ENCODE measurements around the gene MYO18B. TPM values are rescaled to one million over a fixed set of nuclear protein-coding genes. Genes with fewer than 3 reads are reported as not detected.
A peak's percentile ranks its signal among the peaks of the same experiment; 100 is the strongest.

MYO18B gene
- total RNA-seq, 8 experiments from 2014 or later: 0.09 to 0.91 (median 0.32) TPM

DNA sequence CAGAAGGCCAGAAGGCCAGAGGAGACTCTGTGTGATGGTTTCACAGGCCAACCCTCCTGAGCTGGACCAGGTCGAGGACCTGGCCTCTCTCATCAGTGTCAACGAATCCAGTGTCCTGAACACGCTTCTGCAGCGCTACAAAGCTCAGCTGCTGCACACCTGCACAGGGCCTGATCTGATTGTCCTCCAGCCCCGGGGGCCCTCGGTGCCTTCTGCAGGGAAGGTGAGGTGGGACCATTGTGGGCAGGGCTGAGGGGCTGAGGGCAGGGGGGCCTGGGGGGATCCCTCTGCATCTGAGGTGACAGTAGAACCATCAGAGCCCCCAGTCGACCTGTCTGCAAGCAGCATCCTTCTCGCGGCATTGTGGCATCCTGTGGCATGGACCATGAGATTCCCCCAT, 30.3 kb downstream of the MYO18B start:
- Histone ChIP-seq H3K4me3 (no peak overlapping the region), H3K4me1 (replicated peaks in 1 of 2) (peaks cover 9 to 10% of the 10 kb centered on the region in 2 donors), H3K27ac (no peak overlapping the region)
- no peak for ATAC-seq (replicated peaks in 6 of 8)
- in situ Hi-C loops (cut with MboI; ENCODE audit: low pct_unique_long_range_greater_than_20kb in 2 of 9, low sequenced_read_pairs in 9 of 9, unreplicated experiment in 9 of 9): loop anchor here in 5 of 9 experiments (10.0 to 25.0 kb wide), 5 partner anchors 307 to 565 kb away; partner anchors contain the start of gene CRYBB2 (in 2 of the 5)
- WGBS, 10 experiments: 0 to 80% methylated on average over 1 of the region's 9 CpGs; no CpG with 5 or more reads in 8 of the 10 experiments

GRCh38 chr22:25774575-25775026, 32.6 kb downstream of the MYO18B start:
- H3K4me1 ChIP-seq (replicated peaks in 1 of 2): peaks cover 9 to 10% of the 10 kb centered on the region in 2 donors
- in situ Hi-C loops (cut with MboI; ENCODE audit: low pct_unique_long_range_greater_than_20kb in 2 of 9, low sequenced_read_pairs in 9 of 9, unreplicated experiment in 9 of 9): loop anchor here in 8 of 9 experiments (10.0 to 25.0 kb wide), 5 partner anchors 310 to 563 kb away; partner anchors contain the start of gene CRYBB2 (in 2 of the 8)
- H3K27ac ChIP-seq: no peak overlapping the region
- WGBS, 10 experiments: 10 to 96% (median 40%) methylated on average over 1 to 4 of the region's 12 CpGs; no CpG with 5 or more reads in 5 of the 10 experiments
- H3K4me3 ChIP-seq: no peak overlapping the region
- peak; percentile 20 to 67 (median 60) for ATAC-seq (replicated peaks in 6 of 8)

- in situ Hi-C loops (cut with MboI; ENCODE audit: low pct_unique_long_range_greater_than_20kb in 2 of 9, low sequenced_read_pairs in 9 of 9, unreplicated experiment in 9 of 9): loop anchor here in 6 of 9 experiments (10.0 to 25.0 kb wide), 3 partner anchors 311 to 562 kb away; no protein-coding TSS in a partner anchor
- 0 to 41% (median 14%) methylated on average over 2 to 7 of the region's 8 CpGs; no CpG with 5 or more reads in 1 of the 10 experiments for WGBS, 10 experiments
- no peak overlapping the region for H3K27ac ChIP-seq
- peak in 7 of 8 experiments; percentile 47 to 94 (median 93) for ATAC-seq (replicated peaks in 6 of 8)
- no peak overlapping the region for H3K4me3 ChIP-seq
- peaks cover 9 to 10% of the 10 kb centered on the region in 2 donors for H3K4me1 ChIP-seq (replicated peaks in 1 of 2)
These were observed 33.5 kb downstream of the MYO18B start for GRCh38 chr22:25775531-25775930.

GRCh38 chr22:25777411-25777810, 35.4 kb downstream of the MYO18B start:
- Histone ChIP-seq H3K4me1 (replicated peaks in 1 of 2) (peaks cover 9 to 10% of the 10 kb centered on the region in 2 donors), H3K4me3 (no peak overlapping the region), H3K27ac (no peak overlapping the region)
- in situ Hi-C loops (cut with MboI; ENCODE audit: low pct_unique_long_range_greater_than_20kb in 2 of 9, low sequenced_read_pairs in 9 of 9, unreplicated experiment in 9 of 9): loop anchor here in 6 of 9 experiments (10.0 to 25.0 kb wide), 3 partner anchors 313 to 560 kb away; no protein-coding TSS in a partner anchor
- 50 to 61% (median 60%) methylated on average over 1 to 4 of the region's 9 CpGs; no CpG with 5 or more reads in 7 of the 10 experiments for WGBS, 10 experiments
- no peak for ATAC-seq (replicated peaks in 6 of 8)

DNA sequence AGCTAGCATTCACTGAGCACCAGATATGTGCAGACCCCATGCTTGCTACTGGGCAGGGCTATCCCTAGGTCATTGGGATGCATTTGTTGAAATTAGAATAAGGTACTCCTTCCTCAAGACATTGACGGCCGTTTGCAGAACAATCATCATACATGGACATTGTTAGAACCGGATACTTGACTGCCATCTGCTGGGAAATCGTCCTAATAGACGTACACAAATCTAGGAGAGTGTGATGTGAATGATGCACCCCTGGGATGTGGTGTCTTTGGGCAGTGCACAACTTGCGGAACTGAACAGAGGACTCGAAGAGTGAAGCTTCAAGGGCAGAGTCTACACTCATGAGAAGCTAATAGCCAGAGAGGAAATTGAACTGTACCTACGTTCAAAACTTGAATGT, 35.9 kb downstream of the MYO18B start:
- ATAC-seq (replicated peaks in 6 of 8): peak in 3 of 8 experiments; percentile 73 to 81 (median 77)
- WGBS, 10 experiments: 4 to 89% (median 38%) methylated on average over 1 to 8 of the region's 8 CpGs; no CpG with 5 or more reads in 3 of the 10 experiments
- Histone ChIP-seq H3K4me1 (replicated peaks in 1 of 2) (peaks cover 9 to 10% of the 10 kb centered on the region in 2 donors), H3K4me3 (no peak overlapping the region), H3K27ac (no peak overlapping the region)
- in situ Hi-C loops (cut with MboI; ENCODE audit: low pct_unique_long_range_greater_than_20kb in 2 of 9, low sequenced_read_pairs in 9 of 9, unreplicated experiment in 9 of 9): loop anchor here in 6 of 9 experiments (10.0 to 25.0 kb wide), 3 partner anchors 313 to 559 kb away; no protein-coding TSS in a partner anchor

GRCh38 chr22:25779426-25779825, 37.4 kb downstream of the MYO18B start:
- Histone ChIP-seq H3K4me3 (no peak overlapping the region), H3K4me1 (replicated peaks in 1 of 2) (peaks cover 9 to 10% of the 10 kb centered on the region in 2 donors), H3K27ac (no peak overlapping the region)
- no peak for ATAC-seq (replicated peaks in 6 of 8)
- in situ Hi-C loops (cut with MboI; ENCODE audit: low pct_unique_long_range_greater_than_20kb in 2 of 9, low sequenced_read_pairs in 9 of 9, unreplicated experiment in 9 of 9): loop anchor here in 6 of 9 experiments (10.0 to 25.0 kb wide), 3 partner anchors 315 to 558 kb away; no protein-coding TSS in a partner anchor
- 57 to 100% (median 94%) methylated on average over 1 to 2 of the region's 2 CpGs; no CpG with 5 or more reads in 5 of the 10 experiments for WGBS, 10 experiments

GRCh38 chr22:25779890-25780289, 37.9 kb downstream of the MYO18B start:
- no peak for ATAC-seq (replicated peaks in 6 of 8)
- 0 to 84% (median 0%) methylated on average over 1 to 5 of the region's 13 CpGs; no CpG with 5 or more reads in 7 of the 10 experiments for WGBS, 10 experiments
- Histone ChIP-seq H3K4me1 (replicated peaks in 1 of 2) (peaks cover 9 to 10% of the 10 kb centered on the region in 2 donors), H3K27ac (no peak overlapping the region), H3K4me3 (no peak overlapping the region)
- in situ Hi-C loops (cut with MboI; ENCODE audit: low pct_unique_long_range_greater_than_20kb in 2 of 9, low sequenced_read_pairs in 9 of 9, unreplicated experiment in 9 of 9): loop anchor here in 6 of 9 experiments (10.0 to 25.0 kb wide), 3 partner anchors 315 to 557 kb away; no protein-coding TSS in a partner anchor

DNA sequence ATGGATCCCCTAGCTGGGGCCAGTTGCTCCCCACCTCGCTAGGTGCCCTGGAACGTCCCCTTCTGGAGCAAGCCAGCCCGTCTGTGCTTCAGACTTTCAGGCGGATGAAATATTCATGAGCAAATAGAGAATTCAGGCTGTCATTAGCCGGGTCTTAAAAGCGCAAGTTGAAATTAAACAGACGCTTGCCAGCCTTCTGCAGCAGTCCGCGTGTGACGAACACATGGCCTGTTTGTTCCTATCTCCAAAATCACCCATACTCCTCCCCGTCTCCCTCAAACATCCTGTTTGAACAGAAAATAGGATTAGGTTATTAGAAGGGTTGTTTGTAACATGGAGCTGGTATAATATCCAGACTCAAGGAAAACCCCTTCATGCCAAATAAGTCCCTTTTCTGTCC, 38.7 kb downstream of the MYO18B start:
- ATAC-seq (replicated peaks in 6 of 8): peak in 1 of 8 experiments; percentile 42
- H3K4me1 ChIP-seq (replicated peaks in 1 of 2): peaks cover 4% of the 10 kb centered on the region in 2 donors
- WGBS, 10 experiments: 7 to 77% (median 57%) methylated on average over 4 to 11 of the region's 11 CpGs; no CpG with 5 or more reads in 1 of the 10 experiments
- in situ Hi-C loops (cut with MboI; ENCODE audit: low pct_unique_long_range_greater_than_20kb in 2 of 9, low sequenced_read_pairs in 9 of 9, unreplicated experiment in 9 of 9): loop anchor here in 4 of 9 experiments (25.0 kb wide), 1 partner anchor 557 kb away; no protein-coding TSS in a partner anchor
- no peak overlapping the region for H3K4me3 ChIP-seq
- H3K27ac ChIP-seq: no peak overlapping the region

DNA sequence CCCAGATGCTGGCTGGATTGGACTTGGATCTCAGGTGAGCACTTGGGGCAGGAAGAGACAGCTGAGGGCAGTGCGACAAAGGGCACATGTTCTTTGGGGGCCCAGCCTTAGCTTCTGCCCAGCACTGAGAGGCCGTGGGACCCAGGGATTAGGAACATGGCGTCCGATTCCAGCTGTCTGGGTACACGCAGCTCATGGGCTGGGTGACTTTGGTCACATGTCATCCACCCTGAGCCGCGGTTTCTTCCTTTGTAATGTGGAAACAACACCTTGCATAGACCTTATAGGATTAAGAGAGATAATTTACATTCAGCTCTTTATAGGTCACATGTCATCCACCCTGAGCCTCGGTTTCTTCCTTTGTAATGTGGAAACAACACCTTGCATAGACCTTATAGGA, 39.8 kb downstream of the MYO18B start:
- no peak for ATAC-seq (replicated peaks in 6 of 8)
- H3K4me1 ChIP-seq (replicated peaks in 1 of 2): no peaks in the 10 kb centered on the region
- in situ Hi-C loops (cut with MboI; ENCODE audit: low pct_unique_long_range_greater_than_20kb in 2 of 9, low sequenced_read_pairs in 9 of 9, unreplicated experiment in 9 of 9): loop anchor here in 4 of 9 experiments (25.0 kb wide), 1 partner anchor 556 kb away; no protein-coding TSS in a partner anchor
- no peak overlapping the region for H3K27ac ChIP-seq
- no peak overlapping the region for H3K4me3 ChIP-seq
- 0 to 100% (median 71%) methylated on average over 1 to 7 of the region's 8 CpGs; no CpG with 5 or more reads in 2 of the 10 experiments for WGBS, 10 experiments

DNA sequence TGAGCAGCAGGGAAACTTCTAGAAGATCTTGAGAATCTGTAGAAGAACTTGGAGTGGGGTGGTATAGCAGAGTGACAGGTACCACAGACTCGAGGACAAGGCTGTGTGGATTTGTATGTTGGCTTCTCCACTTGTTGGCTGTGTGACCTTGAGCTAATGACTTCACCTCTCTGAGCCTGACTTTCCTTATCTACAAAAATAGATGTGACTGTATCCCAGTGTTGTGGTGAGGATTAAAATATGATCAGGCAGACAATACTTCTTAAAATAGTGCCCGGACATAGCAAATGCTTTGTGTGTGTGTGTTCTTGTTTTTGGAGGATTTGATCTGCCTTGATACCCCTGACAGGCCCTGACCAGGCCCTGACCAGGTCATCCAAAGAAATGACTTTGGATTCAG, 40.8 kb downstream of the MYO18B start:
- ATAC-seq (replicated peaks in 6 of 8): no peak
- Histone ChIP-seq H3K27ac (no peak overlapping the region), H3K4me3 (no peak overlapping the region), H3K4me1 (replicated peaks in 1 of 2) (no peaks in the 10 kb centered on the region)
- 0 to 100% (median 50%) methylated on average over 1 to 2 of the region's 2 CpGs; no CpG with 5 or more reads in 4 of the 10 experiments for WGBS, 10 experiments
- in situ Hi-C loops (cut with MboI; ENCODE audit: low pct_unique_long_range_greater_than_20kb in 2 of 9, low sequenced_read_pairs in 9 of 9, unreplicated experiment in 9 of 9): loop anchor here in 4 of 9 experiments (25.0 kb wide), 1 partner anchor 554 kb away; no protein-coding TSS in a partner anchor

DNA sequence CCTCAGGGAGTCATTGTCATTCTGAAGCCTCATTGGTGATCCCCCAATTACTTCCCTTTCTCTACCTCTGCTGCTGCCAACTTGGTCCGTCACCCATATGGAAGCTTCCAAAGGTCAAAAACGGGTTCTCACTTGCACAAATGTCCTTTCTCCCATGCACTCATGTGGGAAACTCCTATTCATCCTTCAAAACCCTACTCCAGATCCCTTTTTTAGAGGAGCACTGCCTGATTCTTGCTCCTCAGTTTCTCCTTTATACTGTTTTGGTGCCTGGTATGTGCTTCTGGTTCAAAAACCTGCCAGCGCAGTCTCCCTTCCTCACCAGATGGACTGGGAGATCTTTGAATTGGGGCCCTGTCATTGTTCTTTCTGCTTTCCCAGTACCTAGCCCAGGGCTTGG, 41.9 kb downstream of the MYO18B start:
- Histone ChIP-seq H3K4me1 (replicated peaks in 1 of 2) (no peaks in the 10 kb centered on the region), H3K4me3 (no peak overlapping the region), H3K27ac (no peak overlapping the region)
- in situ Hi-C loops (cut with MboI; ENCODE audit: low pct_unique_long_range_greater_than_20kb in 2 of 9, low sequenced_read_pairs in 9 of 9, unreplicated experiment in 9 of 9): loop anchor here in 4 of 9 experiments (25.0 kb wide), 1 partner anchor 553 kb away; no protein-coding TSS in a partner anchor
- no peak for ATAC-seq (replicated peaks in 6 of 8)
- 40 to 100% (median 64%) methylated on average over 1 to 3 of the region's 3 CpGs; no CpG with 5 or more reads in 2 of the 10 experiments for WGBS, 10 experiments

DNA sequence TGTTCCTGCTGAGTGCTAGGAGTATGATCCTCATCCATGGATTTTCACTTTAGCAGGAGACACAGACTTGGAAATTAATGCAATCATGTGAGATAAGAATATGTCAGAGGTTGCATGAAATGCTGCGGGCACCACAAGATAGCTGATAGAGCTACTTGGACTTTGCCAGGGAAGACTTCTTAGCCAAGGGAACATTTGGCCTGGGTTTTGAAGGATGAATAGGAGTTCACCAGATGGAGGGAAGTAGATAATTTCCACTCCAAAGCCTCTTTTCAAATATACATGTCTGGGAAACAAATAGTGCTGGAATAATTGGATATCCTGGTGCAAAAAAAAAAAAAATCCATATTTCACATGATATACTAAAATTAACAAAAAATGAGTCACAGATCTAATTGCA, 44.2 kb downstream of the MYO18B start:
- no peak overlapping the region for H3K27ac ChIP-seq
- no peak overlapping the region for H3K4me3 ChIP-seq
- no peak for ATAC-seq (replicated peaks in 6 of 8)
- H3K4me1 ChIP-seq (replicated peaks in 1 of 2): no peaks in the 10 kb centered on the region
- WGBS, 10 experiments: 57 to 100% (median 94%) methylated on average over 1 of the region's 1 CpG; no CpG with 5 or more reads in 2 of the 10 experiments
- in situ Hi-C loops (cut with MboI; ENCODE audit: low pct_unique_long_range_greater_than_20kb in 2 of 9, low sequenced_read_pairs in 9 of 9, unreplicated experiment in 9 of 9): loop anchor here in 4 of 9 experiments (25.0 kb wide), 1 partner anchor 551 kb away; no protein-coding TSS in a partner anchor

DNA sequence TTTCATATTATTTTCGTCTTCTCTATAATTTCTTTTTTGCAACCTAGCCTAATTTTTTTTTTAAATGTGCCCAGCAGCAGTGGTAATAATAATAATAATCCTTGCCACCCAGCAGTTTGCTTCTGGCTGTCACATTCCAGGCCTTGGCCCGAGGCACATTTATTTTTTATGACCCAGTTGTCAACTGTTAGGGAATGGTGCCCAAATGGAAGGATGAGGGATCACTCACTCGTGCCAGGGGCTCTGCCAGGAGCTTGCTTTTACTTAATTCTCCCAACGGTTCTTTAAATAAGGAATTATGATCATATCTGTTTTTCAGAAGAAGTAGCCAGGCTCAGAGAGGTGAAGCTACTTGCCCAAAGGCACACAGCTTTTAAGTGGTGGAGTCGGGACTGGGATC, 49.6 kb downstream of the MYO18B start:
- ATAC-seq (replicated peaks in 6 of 8): no peak
- Histone ChIP-seq H3K4me1 (replicated peaks in 1 of 2) (peaks cover 6% of the 10 kb centered on the region in 2 donors), H3K27ac (no peak overlapping the region), H3K4me3 (no peak overlapping the region)
- 0 to 65% (median 60%) methylated on average over 1 to 5 of the region's 5 CpGs; no CpG with 5 or more reads in 4 of the 10 experiments for WGBS, 10 experiments
- in situ Hi-C loops (cut with MboI; ENCODE audit: low pct_unique_long_range_greater_than_20kb in 2 of 9, low sequenced_read_pairs in 9 of 9, unreplicated experiment in 9 of 9): loop anchor here in 4 of 9 experiments (25.0 kb wide), 1 partner anchor 546 kb away; no protein-coding TSS in a partner anchor

All from motor neuron (in vitro differentiated cells).